Stomach (tissue), 9 donors: ENCODE results near the gene PPP1R10. TPM values are rescaled to one million over a fixed set of nuclear protein-coding genes. Genes with fewer than 3 reads are reported as not detected.

Experiments used
- DNase-seq, 2 donors: peaks; one replicate each; pipeline versions ENCODE4 v3.0.0 to v3.0.0-alpha.2; 2013 to 2019
- H3K27ac ChIP-seq, 5 donors: fragments of 200-600 bp in 4 of 5; sonication (generic) in 4 of 5; one replicate each; pipeline ENCODE4 v1.5.1; 2013 to 2019; ENCODE audit warnings: mild to moderate bottlenecking in 1 of 5, moderate library complexity in 1 of 5
- H3K27me3 ChIP-seq, 3 donors: fragments of 200-600 bp; sonication (generic); one replicate each; pipeline ENCODE4 v1.5.1; 2017 to 2019; ENCODE audit warnings: mixed run types in 1 of 3
- H3K36me3 ChIP-seq, 4 donors: fragments of 200-600 bp; sonication (generic); 1 replicate in 3 of 4; 2 replicates in 1 of 4; pipeline ENCODE4 v1.5.1; 2016 to 2019
- H3K4me1 ChIP-seq, 4 donors: fragments of 200-600 bp; sonication (generic); one replicate each; pipeline ENCODE4 v1.5.1; 2016 to 2019
- H3K4me3 ChIP-seq, 4 donors: fragments of 200-600 bp; sonication (generic) in 3 of 4; one replicate each; pipeline ENCODE4 v1.5.1; 2016 to 2019; ENCODE audit warnings: mild to moderate bottlenecking in 1 of 4
- H3K9me3 ChIP-seq, 4 donors: fragments of 200-600 bp; sonication (generic); one replicate each; pipeline ENCODE4 v1.5.1; 2016 to 2019
- EP300 ChIP-seq: sonication (generic); formaldehyde crosslinking; IDR thresholded peaks from one replicate; pipeline ENCODE4 v1.6.1; 2017; ENCODE audit warnings: antibody characterized with exemption
- POLR2A ChIP-seq, 4 donors: fragments of 450-650 bp; IDR thresholded peaks; one replicate each; pipeline ENCODE4 v1.6.1; 2016; ENCODE audit warnings: antibody characterized with exemption in 4 of 4, control low read depth in 2 of 4, mild to moderate bottlenecking in 1 of 4, moderate library complexity in 1 of 4
- POLR2AphosphoS5 ChIP-seq, 3 donors: sonication (generic); formaldehyde crosslinking; IDR thresholded peaks; one replicate each; pipeline ENCODE4 v1.6.1; 2016; ENCODE audit warnings: antibody characterized with exemption in 3 of 3
- WGBS, 5 donors: extraction: QIAGEN DNeasy Blood & Tissue Kit in 3 of 5; methylation state at CpG; one replicate each; pipeline versions ENCODE4 v1.1.5 to v1.1.7; 2013 to 2018; 5-methylcytosine and 5-hydroxymethylcytosine counted together
- intact Hi-C: fragments of 100-400 bp; cut with DNase I; formaldehyde crosslinking; loops from one replicate; pipeline ENCODE4 v1.15.1; 2023; ENCODE audit warnings: low total_unique reads
- polyA plus RNA-seq, 3 donors: library from polyadenylated mRNA; stranded (reverse); fragments of 200-250 nt; gene quantifications; one replicate each; pipeline ENCODE4 v1.2.3, GENCODE V29; 2013
- total RNA-seq, 5 donors: library from RNA; depleted of rRNA; stranded (reverse); fragments of >200 nt; gene quantifications; one replicate each; pipeline versions ENCODE4 v1.1.0 to v1.2.3, GENCODE V29; 2014 to 2016
- TF ChIP-seq, protein P1 (sequence below), 7 experiments: fragments of 450-650 bp in 4 of 7; fragments of 200-600 bp in 3 of 7; sonication (generic) in 3 of 7; IDR thresholded peaks; one replicate each; pipeline ENCODE4 v1.5.1; 2016 to 2019; ENCODE audit warnings: antibody characterized with exemption in 7 of 7, control low read depth in 2 of 7, mild to moderate bottlenecking in 1 of 7
- donor health status: healthy with polysubstance abuse.
- donor health status: Bipolar disorder and iron deficiency.
- donor health status: healthy.

Gene PPP1R10
- total and polyA plus RNA-seq, 8 donors, result 9.9 to 164 (median 34.1) TPM

DNA sequence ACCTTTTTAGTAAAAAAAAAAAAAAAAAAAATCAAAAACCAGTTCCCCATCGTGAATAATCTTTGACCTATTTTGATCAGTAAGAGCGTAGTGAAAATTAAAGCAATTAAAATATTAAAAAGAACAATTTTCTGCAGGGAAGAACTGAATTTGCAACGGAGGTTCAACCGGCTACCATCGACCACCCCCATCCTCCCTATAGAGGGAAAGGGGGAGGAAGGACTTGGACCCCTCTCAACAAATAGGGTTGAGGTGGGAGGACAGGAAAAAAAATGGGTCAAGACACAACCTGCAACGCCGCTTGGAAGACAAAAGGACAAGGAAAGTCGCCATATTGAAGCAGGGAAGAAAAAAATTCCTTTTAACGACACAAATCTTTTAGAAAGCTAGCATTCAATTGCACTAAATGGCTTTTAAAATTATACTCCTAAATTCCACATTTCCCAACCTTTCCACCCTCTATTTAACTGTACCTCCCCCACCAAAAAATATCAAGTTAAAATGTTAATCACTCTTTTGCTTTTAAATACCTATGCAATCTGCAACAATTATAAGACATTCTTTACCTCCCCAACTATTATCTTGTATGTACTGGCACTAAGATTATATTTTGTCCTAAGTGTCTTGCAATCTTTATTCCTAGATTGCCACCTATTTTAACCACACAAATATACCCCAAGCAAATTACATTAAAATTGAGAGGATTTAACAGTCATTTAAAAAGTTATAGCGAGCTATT is 1.7 kb downstream of the PPP1R10 start:
- DNase-seq, result peak; percentile 38 to 92
- H3K27ac ChIP-seq, result peak overlapping the region; percentile 93 to 98 (median 95)
- H3K36me3 ChIP-seq, result peaks cover 17 to 31% (median 22%) of the 10 kb centered on the region in 4 donors
- intact Hi-C loops, result no loop called here
- TF ChIP-seq, protein P1, sequence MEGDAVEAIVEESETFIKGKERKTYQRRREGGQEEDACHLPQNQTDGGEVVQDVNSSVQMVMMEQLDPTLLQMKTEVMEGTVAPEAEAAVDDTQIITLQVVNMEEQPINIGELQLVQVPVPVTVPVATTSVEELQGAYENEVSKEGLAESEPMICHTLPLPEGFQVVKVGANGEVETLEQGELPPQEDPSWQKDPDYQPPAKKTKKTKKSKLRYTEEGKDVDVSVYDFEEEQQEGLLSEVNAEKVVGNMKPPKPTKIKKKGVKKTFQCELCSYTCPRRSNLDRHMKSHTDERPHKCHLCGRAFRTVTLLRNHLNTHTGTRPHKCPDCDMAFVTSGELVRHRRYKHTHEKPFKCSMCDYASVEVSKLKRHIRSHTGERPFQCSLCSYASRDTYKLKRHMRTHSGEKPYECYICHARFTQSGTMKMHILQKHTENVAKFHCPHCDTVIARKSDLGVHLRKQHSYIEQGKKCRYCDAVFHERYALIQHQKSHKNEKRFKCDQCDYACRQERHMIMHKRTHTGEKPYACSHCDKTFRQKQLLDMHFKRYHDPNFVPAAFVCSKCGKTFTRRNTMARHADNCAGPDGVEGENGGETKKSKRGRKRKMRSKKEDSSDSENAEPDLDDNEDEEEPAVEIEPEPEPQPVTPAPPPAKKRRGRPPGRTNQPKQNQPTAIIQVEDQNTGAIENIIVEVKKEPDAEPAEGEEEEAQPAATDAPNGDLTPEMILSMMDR (IDR thresholded peaks at IDR 0.05), result no peak
- peak in 1 of 3 donors; percentile 11 for TF ChIP-seq POLR2AphosphoS5 (IDR thresholded peaks at IDR 0.05)
- no peak for TF ChIP-seq EP300
- TF ChIP-seq POLR2A (IDR thresholded peaks at IDR 0.05), result peak in 1 of 4 donors; percentile 28
- peaks cover 48 to 67% (median 54%) of the 10 kb centered on the region in 4 donors for H3K4me1 ChIP-seq
- no peaks in the 10 kb centered on the region for H3K27me3 ChIP-seq
- H3K9me3 ChIP-seq, result no peaks in the 10 kb centered on the region
- 0 to 1% (median 0%) methylated on average over 10 of the region's 10 CpGs for WGBS, 5 donors
- H3K4me3 ChIP-seq, result peak overlapping the region; percentile 66 to 94 (median 83)

- WGBS, 5 donors, result 0 to 1% (median 0%) methylated on average over 6 of the region's 6 CpGs
Measured at GRCh38 chr6:30614843-30615218, 2.2 kb downstream of the PPP1R10 start.

DNA sequence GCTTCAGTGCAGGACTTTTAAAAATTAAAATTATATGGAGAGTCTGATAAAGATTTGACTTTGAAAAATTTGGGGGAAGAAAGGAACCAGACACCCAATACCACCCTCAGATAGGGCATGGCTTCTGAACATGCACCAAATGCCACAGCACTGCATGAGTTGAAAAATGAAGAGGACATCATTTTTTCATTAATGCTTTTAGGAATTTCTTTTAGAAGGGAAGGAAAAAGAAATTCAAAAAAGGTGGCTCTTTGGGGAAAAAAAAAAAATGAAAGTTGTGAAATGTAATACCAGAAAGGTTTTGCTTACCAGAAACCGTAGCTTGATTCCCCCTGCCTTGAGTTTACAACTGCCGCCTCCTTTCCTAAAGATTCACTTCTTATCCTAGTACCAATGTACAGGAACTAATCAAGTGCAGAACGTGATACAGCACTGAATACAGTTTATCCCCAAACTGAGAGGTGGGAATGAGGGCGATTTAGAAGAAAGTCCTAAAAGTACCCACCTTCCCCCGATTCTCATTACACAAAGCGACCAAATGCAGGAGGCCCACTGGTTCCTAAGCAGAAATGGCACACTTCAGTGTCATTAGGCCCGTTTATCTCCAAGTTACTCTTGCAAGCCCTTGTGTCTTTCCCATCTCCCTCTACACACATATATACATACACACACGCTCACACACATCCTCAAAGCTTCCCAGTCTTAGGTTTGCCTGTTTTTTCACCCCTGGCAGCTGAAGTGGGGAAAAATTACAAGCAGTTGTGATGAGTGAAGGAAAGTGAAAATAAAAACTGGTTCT is 2.8 kb downstream of the PPP1R10 start:
- H3K27me3 ChIP-seq, result no peaks in the 10 kb centered on the region
- no peaks in the 10 kb centered on the region for H3K9me3 ChIP-seq
- H3K4me3 ChIP-seq, result peak overlapping the region; percentile 66 to 94 (median 83)
- 19 to 28% (median 24%) methylated on average over 8 of the region's 8 CpGs for WGBS, 5 donors
- peaks cover 15 to 26% (median 17%) of the 10 kb centered on the region in 4 donors for H3K36me3 ChIP-seq
- H3K4me1 ChIP-seq, result peaks cover 46 to 67% (median 58%) of the 10 kb centered on the region in 4 donors
- peak overlapping the region; percentile 82 to 96 (median 95) for H3K27ac ChIP-seq
- peak in 1 of 2 donors; percentile 44 for DNase-seq
- intact Hi-C loops, result no loop called here
- TF ChIP-seq POLR2A (IDR thresholded peaks at IDR 0.05) (no peak), POLR2AphosphoS5 (IDR thresholded peaks at IDR 0.05) (peak in 1 of 3 donors; percentile 22)

More at GRCh38 chr6:30614843-30615218, 2.2 kb downstream of the PPP1R10 start:
- H3K27me3 ChIP-seq, result no peaks in the 10 kb centered on the region
- peaks cover 48 to 67% (median 57%) of the 10 kb centered on the region in 4 donors for H3K4me1 ChIP-seq
- peaks cover 13 to 26% (median 16%) of the 10 kb centered on the region in 4 donors for H3K36me3 ChIP-seq
- peak overlapping the region; percentile 82 to 96 (median 95) for H3K27ac ChIP-seq
- DNase-seq, result peak; percentile 83 to 99
- intact Hi-C loops, result no loop called here
- TF ChIP-seq POLR2AphosphoS5 (IDR thresholded peaks at IDR 0.05), result peak; percentile 82 to 98 (median 95)
- peak in 1 of 4 donors; percentile 85 for TF ChIP-seq POLR2A (IDR thresholded peaks at IDR 0.05)
- TF ChIP-seq, protein P1 (IDR thresholded peaks at IDR 0.05), result no peak
- no peak for TF ChIP-seq EP300
- no peaks in the 10 kb centered on the region for H3K9me3 ChIP-seq
- H3K4me3 ChIP-seq, result peak overlapping the region; percentile 66 to 94 (median 83)

DNA sequence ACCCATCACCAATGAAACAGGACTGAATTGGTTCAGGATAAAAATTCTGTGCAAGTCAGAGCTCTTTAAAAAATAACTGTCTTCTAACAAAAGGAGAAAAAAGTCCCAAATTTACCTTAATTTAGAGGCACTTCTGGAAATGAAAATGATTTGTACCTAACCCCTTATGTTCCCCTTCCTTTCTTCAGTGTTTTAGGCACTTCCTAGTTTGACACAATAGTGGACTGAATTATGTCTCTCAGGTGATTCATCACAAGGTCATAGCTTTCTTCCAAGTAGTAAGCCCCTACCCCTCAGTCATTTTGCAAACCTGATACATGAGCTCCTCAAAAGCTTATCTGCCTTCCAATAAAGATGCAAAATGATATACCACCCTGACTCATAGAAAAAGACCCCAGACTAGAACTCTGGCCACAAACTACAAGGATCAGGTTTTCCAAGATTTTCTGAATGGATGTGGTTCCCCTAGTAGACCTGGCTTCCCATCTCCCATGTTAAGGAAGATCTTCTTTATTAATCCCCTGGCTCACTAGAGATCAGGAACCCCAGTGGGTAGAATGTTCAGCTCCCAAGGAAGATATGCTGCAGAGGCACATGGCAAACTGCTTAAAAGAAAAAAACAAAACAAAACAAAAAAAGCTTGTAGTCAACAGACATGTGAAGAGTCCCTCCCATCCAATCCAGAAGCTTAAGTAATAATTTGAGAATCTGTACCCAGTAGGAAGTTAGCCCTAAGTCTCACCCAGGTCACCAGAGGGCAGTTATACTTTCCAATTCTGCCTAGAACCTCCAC is 3.6 kb downstream of the PPP1R10 start:
- peak overlapping the region in 4 of 5 donors; percentile 93 to 96 (median 95) for H3K27ac ChIP-seq
- no peak for DNase-seq
- no peaks in the 10 kb centered on the region for H3K9me3 ChIP-seq
- H3K36me3 ChIP-seq, result peaks cover 23 to 32% (median 25%) of the 10 kb centered on the region in 4 donors
- intact Hi-C loops, result no loop called here
- no peaks in the 10 kb centered on the region for H3K27me3 ChIP-seq
- peak overlapping the region in 2 of 4 donors; percentile 93 to 94 for H3K4me3 ChIP-seq
- TF ChIP-seq POLR2A (IDR thresholded peaks at IDR 0.05) (no peak), EP300 (no peak), POLR2AphosphoS5 (IDR thresholded peaks at IDR 0.05) (no peak)
- TF ChIP-seq, protein P1 (IDR thresholded peaks at IDR 0.05), result no peak
- peaks cover 38 to 66% (median 52%) of the 10 kb centered on the region in 4 donors for H3K4me1 ChIP-seq
